Liver (tissue), 9 donors: ENCODE measurements around the gene SETD1A. TPM values are rescaled to one million over a fixed set of nuclear protein-coding genes. Genes with fewer than 3 reads are reported as not detected.

Source experiments
- DNase-seq: peaks from one replicate; pipeline ENCODE4 v3.0.0-alpha.2; 2017; ENCODE audit warnings: low spot score
- H3K27ac ChIP-seq, 2 donors: one replicate each; pipeline ENCODE4 v1.7.0; 2013; ENCODE audit warnings: inconsistent platforms in 2 of 2, low read length in 2 of 2, control low read depth in 1 of 2, low read depth in 1 of 2, mild to moderate bottlenecking in 1 of 2
- H3K27me3 ChIP-seq, 4 donors: one replicate each; pipeline versions ENCODE4 v1.6.1 to v1.7.0; 2013; ENCODE audit warnings: low read length in 3 of 4, inconsistent platforms in 1 of 4, mild to moderate bottlenecking in 1 of 4, moderate library complexity in 1 of 4; ENCODE audit not compliant: control insufficient read depth in 4 of 4, insufficient read depth in 4 of 4
- H3K36me3 ChIP-seq, 4 donors: one replicate each; pipeline versions ENCODE4 v1.6.1 to v1.7.0; 2013; ENCODE audit warnings: low read length in 3 of 4, mild to moderate bottlenecking in 3 of 4, low read depth in 1 of 4, moderate library complexity in 1 of 4; ENCODE audit not compliant: control insufficient read depth in 4 of 4, insufficient read depth in 3 of 4
- H3K4me1 ChIP-seq, 4 donors: one replicate each; pipeline versions ENCODE4 v1.6.1 to v1.7.0; 2013; ENCODE audit warnings: low read length in 3 of 4, mild to moderate bottlenecking in 3 of 4, moderate library complexity in 1 of 4; ENCODE audit not compliant: control insufficient read depth in 4 of 4, insufficient read depth in 4 of 4
- H3K4me3 ChIP-seq, 3 donors: one replicate each; pipeline versions ENCODE4 v1.6.1 to v1.7.0; 2013; ENCODE audit warnings: low read length in 3 of 3, control low read depth in 1 of 3, low read depth in 1 of 3, mild to moderate bottlenecking in 1 of 3
- H3K9ac ChIP-seq, 2 donors: one replicate each; pipeline ENCODE4 v1.7.0; 2013; ENCODE audit warnings: low read length in 2 of 2, mild to moderate bottlenecking in 2 of 2, moderate library complexity in 2 of 2, control low read depth in 1 of 2, low read depth in 1 of 2
- H3K9me3 ChIP-seq, 4 donors: one replicate each; pipeline versions ENCODE4 v1.6.1 to v1.7.0; 2013; ENCODE audit warnings: low read length in 3 of 4; ENCODE audit not compliant: control insufficient read depth in 4 of 4
- FOXA1 ChIP-seq: IDR thresholded peaks from 2 replicates; pipeline ENCODE4 v1.6.1; 2016; ENCODE audit warnings: antibody characterized with exemption
- FOXA2 ChIP-seq: IDR thresholded peaks from 2 replicates; pipeline ENCODE4 v1.6.1; 2016; ENCODE audit warnings: antibody characterized with exemption
- GABPA ChIP-seq, 2 donors: IDR thresholded peaks in 1 of 2; conservative IDR thresholded peaks in 1 of 2; 2 replicates each; pipeline ENCODE4 v1.6.1; 2016; ENCODE audit warnings: antibody characterized with exemption in 2 of 2, mild to moderate bottlenecking in 1 of 2, moderate library complexity in 1 of 2
- HNF4G ChIP-seq: IDR thresholded peaks from 2 replicates; pipeline ENCODE4 v1.6.1; 2016; ENCODE audit warnings: antibody characterized with exemption
- JUND ChIP-seq, 2 donors: IDR thresholded peaks; 2 replicates each; pipeline ENCODE4 v1.6.1; 2016; ENCODE audit warnings: antibody characterized with exemption in 2 of 2
- NR2F2 ChIP-seq: IDR thresholded peaks from 2 replicates; pipeline ENCODE4 v1.6.1; 2016; ENCODE audit warnings: antibody characterized with exemption
- RAD21 ChIP-seq, 2 donors: IDR thresholded peaks; 2 replicates each; pipeline ENCODE4 v1.6.1; 2016; ENCODE audit warnings: antibody characterized with exemption in 2 of 2, mild to moderate bottlenecking in 2 of 2
- RXRA ChIP-seq, 2 donors: IDR thresholded peaks; 2 replicates each; pipeline ENCODE4 v1.6.1; 2017 to 2018; ENCODE audit warnings: antibody characterized with exemption in 2 of 2, mild to moderate bottlenecking in 1 of 2
- SP1 ChIP-seq: IDR thresholded peaks from 2 replicates; pipeline ENCODE4 v1.6.1; 2018; ENCODE audit warnings: antibody characterized with exemption, mild to moderate bottlenecking
- YY1 ChIP-seq: IDR thresholded peaks from 2 replicates; pipeline ENCODE4 v1.6.1; 2016; ENCODE audit warnings: antibody characterized with exemption, mild to moderate bottlenecking
- WGBS: extraction: QIAGEN DNeasy Blood & Tissue Kit; methylation state at CpG from one replicate; pipeline ENCODE4 v1.1.7; 2013; 5-methylcytosine and 5-hydroxymethylcytosine counted together
- polyA plus RNA-seq, 2 donors: library from polyadenylated mRNA; stranded (reverse) in 1 of 2; unstranded in 1 of 2; fragments of 200-250 nt in 1 of 2; fragments of >200 nt in 1 of 2; fragmentation: Nextera tagmentation in 1 of 2; extraction: Ambion mirVana in 1 of 2; gene quantifications; one replicate each; pipeline versions ENCODE4 v1.2.1 to v1.2.3, GENCODE V29; 2013 to 2015
- total RNA-seq, 2 donors: library from RNA; depleted of rRNA; stranded (reverse); fragments of >200 nt; gene quantifications; one replicate each; pipeline ENCODE4 v1.2.3, GENCODE V29; 2014
- TF ChIP-seq, protein P1 (sequence below): fragments of 150-350 bp; IDR thresholded peaks from 2 replicates; pipeline ENCODE4 v1.5.1; 2017; ENCODE audit warnings: improper control_type of control experiment, low read depth, low read length; ENCODE audit not compliant: missing input control
- TF ChIP-seq, protein P2 (sequence below): IDR thresholded peaks from 2 replicates; pipeline ENCODE4 v1.6.1; 2016; ENCODE audit warnings: antibody characterized with exemption, mild to moderate bottlenecking
- TF ChIP-seq, protein P3 (sequence below): IDR thresholded peaks from 2 replicates; pipeline ENCODE4 v1.6.1; 2016; ENCODE audit warnings: antibody characterized with exemption
- TF ChIP-seq, protein P4 (sequence below): IDR thresholded peaks from 2 replicates; pipeline ENCODE4 v1.6.1; 2016; ENCODE audit warnings: antibody characterized with exemption
- donor health status: healthy.
- donor health status: healthy.
- donor health status: healthy.
- donor health status: healthy.
- donor health status: healthy.

The SETD1A gene
- total and polyA plus RNA-seq, 4 donors: 2.7 to 4.9 (median 3.7) TPM

DNA sequence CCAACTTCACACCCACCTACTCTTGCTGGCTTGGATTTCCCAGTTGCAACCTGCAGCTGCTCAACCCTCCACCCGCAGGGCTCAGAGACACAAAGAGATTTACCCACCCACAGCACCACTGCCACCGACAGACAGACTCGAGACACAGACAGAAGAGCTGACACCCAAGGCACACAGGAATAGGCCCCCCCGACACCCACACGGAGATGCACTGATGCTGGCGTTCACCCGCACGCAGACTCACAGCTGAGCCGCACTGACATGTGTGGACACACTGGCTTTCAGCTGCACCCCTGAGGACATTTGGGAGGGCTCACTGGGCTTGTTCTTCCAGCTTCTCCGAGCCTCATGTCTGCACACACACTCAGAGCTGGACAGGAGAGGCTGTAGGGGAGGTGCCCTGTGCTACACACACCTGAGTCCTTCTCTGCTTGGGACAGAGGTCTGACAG is 44.7 kb downstream of the SETD1A start (continued):
- TF ChIP-seq, protein P1, sequence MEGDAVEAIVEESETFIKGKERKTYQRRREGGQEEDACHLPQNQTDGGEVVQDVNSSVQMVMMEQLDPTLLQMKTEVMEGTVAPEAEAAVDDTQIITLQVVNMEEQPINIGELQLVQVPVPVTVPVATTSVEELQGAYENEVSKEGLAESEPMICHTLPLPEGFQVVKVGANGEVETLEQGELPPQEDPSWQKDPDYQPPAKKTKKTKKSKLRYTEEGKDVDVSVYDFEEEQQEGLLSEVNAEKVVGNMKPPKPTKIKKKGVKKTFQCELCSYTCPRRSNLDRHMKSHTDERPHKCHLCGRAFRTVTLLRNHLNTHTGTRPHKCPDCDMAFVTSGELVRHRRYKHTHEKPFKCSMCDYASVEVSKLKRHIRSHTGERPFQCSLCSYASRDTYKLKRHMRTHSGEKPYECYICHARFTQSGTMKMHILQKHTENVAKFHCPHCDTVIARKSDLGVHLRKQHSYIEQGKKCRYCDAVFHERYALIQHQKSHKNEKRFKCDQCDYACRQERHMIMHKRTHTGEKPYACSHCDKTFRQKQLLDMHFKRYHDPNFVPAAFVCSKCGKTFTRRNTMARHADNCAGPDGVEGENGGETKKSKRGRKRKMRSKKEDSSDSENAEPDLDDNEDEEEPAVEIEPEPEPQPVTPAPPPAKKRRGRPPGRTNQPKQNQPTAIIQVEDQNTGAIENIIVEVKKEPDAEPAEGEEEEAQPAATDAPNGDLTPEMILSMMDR: no peak

DNA sequence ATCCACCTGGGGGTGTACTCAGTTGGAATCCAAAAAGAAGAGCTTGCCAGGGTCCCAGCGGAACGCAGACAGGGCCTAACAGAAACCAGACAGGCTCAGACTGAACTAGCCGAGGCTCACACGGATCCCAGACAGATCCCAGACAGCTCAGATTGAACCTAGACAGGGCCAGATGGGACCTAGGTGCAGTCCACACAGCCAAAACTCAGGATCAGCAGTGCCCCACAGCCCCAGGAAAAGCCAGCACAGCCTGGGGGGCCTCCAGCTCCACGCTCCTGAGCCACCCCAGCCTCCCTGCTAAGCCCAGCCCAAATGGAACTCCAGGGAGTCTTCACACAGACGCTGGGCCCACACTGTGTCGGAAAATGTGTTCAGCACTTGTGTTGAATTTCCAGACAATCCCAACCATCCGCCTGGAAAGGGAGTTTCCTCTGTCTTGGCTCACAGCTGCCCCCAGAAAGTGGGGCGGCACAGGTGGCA is 45.3 kb downstream of the SETD1A start:
- DNase-seq: no peak
- Histone ChIP-seq H3K9ac (no peak overlapping the region), H3K9me3 (no peaks in the 10 kb centered on the region), H3K4me3 (no peak overlapping the region), H3K27ac (no peak overlapping the region), H3K36me3 (no peaks in the 10 kb centered on the region), H3K27me3 (no peaks in the 10 kb centered on the region), H3K4me1 (peaks cover 3 to 29% (median 21%) of the 10 kb centered on the region in 4 donors)
- TF ChIP-seq FOXA2 (no peak), JUND (IDR thresholded peaks at IDR 0.05) (no peak), NR2F2 (no peak)
- TF ChIP-seq, protein P2, sequence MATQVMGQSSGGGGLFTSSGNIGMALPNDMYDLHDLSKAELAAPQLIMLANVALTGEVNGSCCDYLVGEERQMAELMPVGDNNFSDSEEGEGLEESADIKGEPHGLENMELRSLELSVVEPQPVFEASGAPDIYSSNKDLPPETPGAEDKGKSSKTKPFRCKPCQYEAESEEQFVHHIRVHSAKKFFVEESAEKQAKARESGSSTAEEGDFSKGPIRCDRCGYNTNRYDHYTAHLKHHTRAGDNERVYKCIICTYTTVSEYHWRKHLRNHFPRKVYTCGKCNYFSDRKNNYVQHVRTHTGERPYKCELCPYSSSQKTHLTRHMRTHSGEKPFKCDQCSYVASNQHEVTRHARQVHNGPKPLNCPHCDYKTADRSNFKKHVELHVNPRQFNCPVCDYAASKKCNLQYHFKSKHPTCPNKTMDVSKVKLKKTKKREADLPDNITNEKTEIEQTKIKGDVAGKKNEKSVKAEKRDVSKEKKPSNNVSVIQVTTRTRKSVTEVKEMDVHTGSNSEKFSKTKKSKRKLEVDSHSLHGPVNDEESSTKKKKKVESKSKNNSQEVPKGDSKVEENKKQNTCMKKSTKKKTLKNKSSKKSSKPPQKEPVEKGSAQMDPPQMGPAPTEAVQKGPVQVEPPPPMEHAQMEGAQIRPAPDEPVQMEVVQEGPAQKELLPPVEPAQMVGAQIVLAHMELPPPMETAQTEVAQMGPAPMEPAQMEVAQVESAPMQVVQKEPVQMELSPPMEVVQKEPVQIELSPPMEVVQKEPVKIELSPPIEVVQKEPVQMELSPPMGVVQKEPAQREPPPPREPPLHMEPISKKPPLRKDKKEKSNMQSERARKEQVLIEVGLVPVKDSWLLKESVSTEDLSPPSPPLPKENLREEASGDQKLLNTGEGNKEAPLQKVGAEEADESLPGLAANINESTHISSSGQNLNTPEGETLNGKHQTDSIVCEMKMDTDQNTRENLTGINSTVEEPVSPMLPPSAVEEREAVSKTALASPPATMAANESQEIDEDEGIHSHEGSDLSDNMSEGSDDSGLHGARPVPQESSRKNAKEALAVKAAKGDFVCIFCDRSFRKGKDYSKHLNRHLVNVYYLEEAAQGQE: no peak
- WGBS: 93% methylated on average over 9 of the region's 9 CpGs

DNA sequence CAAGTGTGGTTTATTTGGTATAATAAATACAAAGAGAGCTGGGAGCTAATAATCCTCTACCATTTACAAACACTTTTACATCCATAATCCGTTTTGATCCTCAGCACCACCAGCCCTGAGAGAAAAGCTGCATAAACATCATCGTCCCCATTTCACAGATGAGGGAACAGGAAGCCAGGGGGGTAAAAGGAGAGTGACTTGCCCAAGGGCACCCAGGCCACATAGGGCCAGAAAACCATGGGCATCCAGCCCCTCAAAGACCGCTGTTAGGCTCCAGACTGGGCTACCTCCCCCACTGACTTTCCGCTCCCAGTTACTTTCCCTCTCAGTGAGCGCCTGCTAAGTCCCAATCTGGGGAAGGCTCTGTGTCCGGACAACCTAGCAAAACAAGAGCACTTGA is 46.2 kb downstream of the SETD1A start:
- 93% methylated on average over 6 of the region's 6 CpGs for WGBS

DNA sequence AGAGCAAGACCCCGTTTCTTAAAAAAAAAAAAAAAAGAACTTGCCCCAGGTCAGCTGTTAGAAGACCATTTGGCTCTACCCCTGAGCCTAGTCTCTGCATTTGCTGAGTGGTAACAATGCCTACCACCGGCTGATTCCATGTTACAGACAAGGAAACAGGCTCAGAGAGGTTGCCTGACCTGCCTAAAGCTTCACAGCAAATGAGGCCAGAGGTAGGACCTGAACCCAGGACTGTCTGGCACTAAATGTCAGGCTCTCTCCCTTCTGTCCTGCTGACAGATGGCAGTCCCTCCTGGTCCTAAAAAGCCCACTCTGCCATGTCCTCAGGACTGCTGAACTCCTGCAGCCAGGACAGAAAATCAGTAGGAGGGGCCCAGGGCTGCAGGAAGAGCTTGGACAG is 47.1 kb downstream of the SETD1A start:
- Histone ChIP-seq H3K9me3 (no peaks in the 10 kb centered on the region), H3K4me1 (peaks cover 3 to 12% (median 7%) of the 10 kb centered on the region in 4 donors), H3K4me3 (no peak overlapping the region), H3K9ac (no peak overlapping the region), H3K27ac (no peak overlapping the region), H3K27me3 (no peaks in the 10 kb centered on the region), H3K36me3 (no peaks in the 10 kb centered on the region)
- 73% methylated on average over 2 of the region's 2 CpGs for whole genome bisulfite sequencing
- no peak for DNase-seq
- TF ChIP-seq, protein P2: no peak
- no peak for TF ChIP-seq JUND (IDR thresholded peaks at IDR 0.05)
- TF ChIP-seq YY1: no peak
- no peak for TF ChIP-seq FOXA1
- TF ChIP-seq GABPA (IDR thresholded peaks at IDR 0.05 in 1 of 2, conservative IDR thresholded peaks at IDR 0.05 in 1 of 2): no peak
- no peak for TF ChIP-seq RAD21 (IDR thresholded peaks at IDR 0.05)
- no peak for TF ChIP-seq SP1
- no peak for TF ChIP-seq HNF4G
- TF ChIP-seq, protein P3, sequence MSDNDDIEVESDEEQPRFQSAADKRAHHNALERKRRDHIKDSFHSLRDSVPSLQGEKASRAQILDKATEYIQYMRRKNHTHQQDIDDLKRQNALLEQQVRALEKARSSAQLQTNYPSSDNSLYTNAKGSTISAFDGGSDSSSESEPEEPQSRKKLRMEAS: no peak

More for the DNA sequence above, 46.2 kb downstream of the SETD1A start:
- no peak for TF ChIP-seq SP1
- TF ChIP-seq, protein P4, sequence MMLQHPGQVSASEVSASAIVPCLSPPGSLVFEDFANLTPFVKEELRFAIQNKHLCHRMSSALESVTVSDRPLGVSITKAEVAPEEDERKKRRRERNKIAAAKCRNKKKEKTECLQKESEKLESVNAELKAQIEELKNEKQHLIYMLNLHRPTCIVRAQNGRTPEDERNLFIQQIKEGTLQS: no peak
- TF ChIP-seq RXRA (IDR thresholded peaks at IDR 0.05): no peak
- TF ChIP-seq JUND (IDR thresholded peaks at IDR 0.05): no peak
- TF ChIP-seq RAD21 (IDR thresholded peaks at IDR 0.05): no peak
- no peak for TF ChIP-seq GABPA (IDR thresholded peaks at IDR 0.05 in 1 of 2, conservative IDR thresholded peaks at IDR 0.05 in 1 of 2)
- Histone ChIP-seq H3K9me3 (no peaks in the 10 kb centered on the region), H3K27ac (no peak overlapping the region), H3K4me3 (no peak overlapping the region), H3K9ac (no peak overlapping the region), H3K36me3 (no peaks in the 10 kb centered on the region), H3K4me1 (peaks cover 3 to 21% (median 14%) of the 10 kb centered on the region in 4 donors), H3K27me3 (no peaks in the 10 kb centered on the region)
- no peak for DNase-seq
